HepG2 (cell line): ENCODE measurements around the gene DAD1. TPM values are rescaled to one million over a fixed set of nuclear protein-coding genes. Genes with fewer than 3 reads are reported as not detected.

Experiments
- ADNP ChIP-seq: sonication (generic); formaldehyde crosslinking; IDR thresholded peaks from 2 replicates; pipeline ENCODE4 v1.4.0; 2020; ENCODE audit warnings: missing genetic modification reagents
- ARNT ChIP-seq: fragments of 450-650 bp; IDR thresholded peaks from 2 replicates; pipeline ENCODE4 v1.6.1; 2017
- TCF7 ChIP-seq: sonication (generic); IDR thresholded peaks from 2 replicates; pipeline ENCODE4 v1.6.1; 2016; ENCODE audit warnings: antibody characterized with exemption, low read depth
- TMF1 ChIP-seq: sonication (generic); formaldehyde crosslinking; IDR thresholded peaks from 2 replicates; pipeline ENCODE4 v1.8.1; 2022; ENCODE audit warnings: low read depth, missing genetic modification reagents
- ZNF841 ChIP-seq: sonication (generic); formaldehyde crosslinking; IDR thresholded peaks from 2 replicates; pipeline ENCODE4 v1.8.1; 2023; ENCODE audit warnings: missing genetic modification reagents, borderline replicate concordance
- ZNF891 ChIP-seq: sonication (generic); formaldehyde crosslinking; IDR thresholded peaks from 2 replicates; pipeline ENCODE4 v1.5.0; 2020; ENCODE audit warnings: mild to moderate bottlenecking, missing genetic modification reagents
- polyA plus RNA-seq, 8 experiments: library from polyadenylated mRNA; depleted of rRNA in 3 of 8; stranded (reverse) in 7 of 8; unstranded in 1 of 8; fragments of >200 nt; fragmentation: Illumina TruSeq in 4 of 8; extraction: Trizol in 4 of 8; gene quantifications; 2 replicates each; pipeline versions ENCODE4 v1.2.1 to v1.2.3, GENCODE V29; 2011 to 2016; ENCODE audit warnings: low read depth in 4 of 8, missing spikeins in 1 of 8, mixed read lengths in 1 of 8; ENCODE audit not compliant: insufficient read depth in 1 of 8
- total RNA-seq, 5 experiments: library from RNA; depleted of rRNA; stranded (reverse); fragments of >200 nt; fragmentation: Illumina TruSeq; extraction: Trizol; gene quantifications; 2 replicates each; pipeline ENCODE4 v1.2.3, GENCODE V29; 2016; ENCODE audit warnings: low read depth in 1 of 5
- TF ChIP-seq, protein P1 (sequence below): sonication (generic); formaldehyde crosslinking; IDR thresholded peaks from 2 replicates; pipeline ENCODE4 v1.4.0; 2020; ENCODE audit warnings: missing genetic modification reagents
- TF ChIP-seq, protein P2 (sequence below): sonication (generic); formaldehyde crosslinking; IDR thresholded peaks from one replicate; pipeline ENCODE4 v1.5.1; 2020; ENCODE audit warnings: mild to moderate bottlenecking, missing genetic modification reagents; ENCODE audit errors: not compliant biosample characterization
- TF ChIP-seq, protein P3 (sequence below): sonication (generic); IDR thresholded peaks from 2 replicates; pipeline ENCODE4 v1.6.1; 2016; ENCODE audit warnings: low read depth, borderline replicate concordance
- TF ChIP-seq, protein P4 (sequence below): sonication (generic); formaldehyde crosslinking; conservative IDR thresholded peaks from 2 replicates; pipeline ENCODE4 v1.8.1; 2023; ENCODE audit warnings: missing genetic modification reagents

DAD1 gene
- total and polyA plus RNA-seq, 2 of the 13 experiments (the other 11 are each of a cell fraction or from before 2014, with no cell fraction given) = 558 to 626 TPM

DNA sequence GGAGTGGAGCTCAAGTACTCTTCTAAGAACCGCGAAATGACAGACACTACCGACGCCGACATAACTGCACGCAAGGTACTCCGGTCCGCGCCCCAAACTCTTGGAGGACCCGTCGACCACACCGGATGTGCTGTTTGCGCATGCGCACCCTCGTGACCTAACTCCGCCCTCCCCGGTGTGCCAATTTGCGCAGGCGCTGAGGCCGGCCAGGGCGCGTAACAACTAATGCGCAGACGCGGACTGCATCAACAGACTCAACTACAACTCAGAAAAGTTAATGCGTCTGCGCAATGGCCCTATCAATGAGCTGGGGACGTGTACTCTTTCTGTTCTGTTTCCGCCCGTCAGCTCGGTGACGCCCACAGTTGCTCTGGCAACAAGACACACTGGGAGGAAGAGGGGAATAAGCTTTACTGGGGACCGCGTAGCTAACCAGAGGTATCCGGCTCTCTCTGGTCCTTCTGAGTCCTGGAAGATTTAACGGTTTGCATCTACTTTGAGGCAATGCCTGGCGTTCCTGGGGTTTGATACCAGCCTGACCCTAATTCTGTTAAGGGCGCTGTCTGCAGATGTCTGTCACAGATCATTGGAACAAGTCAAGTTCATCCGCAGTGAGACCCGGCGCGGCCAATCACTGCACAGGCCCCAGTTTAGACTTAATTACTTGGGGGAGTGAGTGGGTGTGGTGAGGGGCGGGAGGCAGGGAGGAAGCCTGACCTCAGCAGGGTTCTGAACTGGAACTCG lies at the start of gene DAD1 (continued):
- TF ChIP-seq, protein P1, sequence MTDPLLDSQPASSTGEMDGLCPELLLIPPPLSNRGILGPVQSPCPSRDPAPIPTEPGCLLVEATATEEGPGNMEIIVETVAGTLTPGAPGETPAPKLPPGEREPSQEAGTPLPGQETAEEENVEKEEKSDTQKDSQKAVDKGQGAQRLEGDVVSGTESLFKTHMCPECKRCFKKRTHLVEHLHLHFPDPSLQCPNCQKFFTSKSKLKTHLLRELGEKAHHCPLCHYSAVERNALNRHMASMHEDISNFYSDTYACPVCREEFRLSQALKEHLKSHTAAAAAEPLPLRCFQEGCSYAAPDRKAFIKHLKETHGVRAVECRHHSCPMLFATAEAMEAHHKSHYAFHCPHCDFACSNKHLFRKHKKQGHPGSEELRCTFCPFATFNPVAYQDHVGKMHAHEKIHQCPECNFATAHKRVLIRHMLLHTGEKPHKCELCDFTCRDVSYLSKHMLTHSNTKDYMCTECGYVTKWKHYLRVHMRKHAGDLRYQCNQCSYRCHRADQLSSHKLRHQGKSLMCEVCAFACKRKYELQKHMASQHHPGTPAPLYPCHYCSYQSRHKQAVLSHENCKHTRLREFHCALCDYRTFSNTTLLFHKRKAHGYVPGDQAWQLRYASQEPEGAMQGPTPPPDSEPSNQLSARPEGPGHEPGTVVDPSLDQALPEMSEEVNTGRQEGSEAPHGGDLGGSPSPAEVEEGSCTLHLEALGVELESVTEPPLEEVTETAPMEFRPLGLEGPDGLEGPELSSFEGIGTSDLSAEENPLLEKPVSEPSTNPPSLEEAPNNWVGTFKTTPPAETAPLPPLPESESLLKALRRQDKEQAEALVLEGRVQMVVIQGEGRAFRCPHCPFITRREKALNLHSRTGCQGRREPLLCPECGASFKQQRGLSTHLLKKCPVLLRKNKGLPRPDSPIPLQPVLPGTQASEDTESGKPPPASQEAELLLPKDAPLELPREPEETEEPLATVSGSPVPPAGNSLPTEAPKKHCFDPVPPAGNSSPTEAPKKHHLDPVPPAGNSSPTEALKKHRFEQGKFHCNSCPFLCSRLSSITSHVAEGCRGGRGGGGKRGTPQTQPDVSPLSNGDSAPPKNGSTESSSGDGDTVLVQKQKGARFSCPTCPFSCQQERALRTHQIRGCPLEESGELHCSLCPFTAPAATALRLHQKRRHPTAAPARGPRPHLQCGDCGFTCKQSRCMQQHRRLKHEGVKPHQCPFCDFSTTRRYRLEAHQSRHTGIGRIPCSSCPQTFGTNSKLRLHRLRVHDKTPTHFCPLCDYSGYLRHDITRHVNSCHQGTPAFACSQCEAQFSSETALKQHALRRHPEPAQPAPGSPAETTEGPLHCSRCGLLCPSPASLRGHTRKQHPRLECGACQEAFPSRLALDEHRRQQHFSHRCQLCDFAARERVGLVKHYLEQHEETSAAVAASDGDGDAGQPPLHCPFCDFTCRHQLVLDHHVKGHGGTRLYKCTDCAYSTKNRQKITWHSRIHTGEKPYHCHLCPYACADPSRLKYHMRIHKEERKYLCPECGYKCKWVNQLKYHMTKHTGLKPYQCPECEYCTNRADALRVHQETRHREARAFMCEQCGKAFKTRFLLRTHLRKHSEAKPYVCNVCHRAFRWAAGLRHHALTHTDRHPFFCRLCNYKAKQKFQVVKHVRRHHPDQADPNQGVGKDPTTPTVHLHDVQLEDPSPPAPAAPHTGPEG (CRISPR knock-in tag) = peak; percentile 72; the same call in 1 of the 2 replicates
- TF ChIP-seq TMF1 (CRISPR knock-in tag) (no peak; the same call in 1 of the 2 replicates), TCF7 (no peak; the same call in 1 of the 2 replicates), ZNF891 (peak; percentile 78; the same call in 1 of the 2 replicates), ARNT (no peak), ZNF841 (no peak), ADNP (CRISPR knock-in tag) (no peak)
- TF ChIP-seq, protein P2, sequence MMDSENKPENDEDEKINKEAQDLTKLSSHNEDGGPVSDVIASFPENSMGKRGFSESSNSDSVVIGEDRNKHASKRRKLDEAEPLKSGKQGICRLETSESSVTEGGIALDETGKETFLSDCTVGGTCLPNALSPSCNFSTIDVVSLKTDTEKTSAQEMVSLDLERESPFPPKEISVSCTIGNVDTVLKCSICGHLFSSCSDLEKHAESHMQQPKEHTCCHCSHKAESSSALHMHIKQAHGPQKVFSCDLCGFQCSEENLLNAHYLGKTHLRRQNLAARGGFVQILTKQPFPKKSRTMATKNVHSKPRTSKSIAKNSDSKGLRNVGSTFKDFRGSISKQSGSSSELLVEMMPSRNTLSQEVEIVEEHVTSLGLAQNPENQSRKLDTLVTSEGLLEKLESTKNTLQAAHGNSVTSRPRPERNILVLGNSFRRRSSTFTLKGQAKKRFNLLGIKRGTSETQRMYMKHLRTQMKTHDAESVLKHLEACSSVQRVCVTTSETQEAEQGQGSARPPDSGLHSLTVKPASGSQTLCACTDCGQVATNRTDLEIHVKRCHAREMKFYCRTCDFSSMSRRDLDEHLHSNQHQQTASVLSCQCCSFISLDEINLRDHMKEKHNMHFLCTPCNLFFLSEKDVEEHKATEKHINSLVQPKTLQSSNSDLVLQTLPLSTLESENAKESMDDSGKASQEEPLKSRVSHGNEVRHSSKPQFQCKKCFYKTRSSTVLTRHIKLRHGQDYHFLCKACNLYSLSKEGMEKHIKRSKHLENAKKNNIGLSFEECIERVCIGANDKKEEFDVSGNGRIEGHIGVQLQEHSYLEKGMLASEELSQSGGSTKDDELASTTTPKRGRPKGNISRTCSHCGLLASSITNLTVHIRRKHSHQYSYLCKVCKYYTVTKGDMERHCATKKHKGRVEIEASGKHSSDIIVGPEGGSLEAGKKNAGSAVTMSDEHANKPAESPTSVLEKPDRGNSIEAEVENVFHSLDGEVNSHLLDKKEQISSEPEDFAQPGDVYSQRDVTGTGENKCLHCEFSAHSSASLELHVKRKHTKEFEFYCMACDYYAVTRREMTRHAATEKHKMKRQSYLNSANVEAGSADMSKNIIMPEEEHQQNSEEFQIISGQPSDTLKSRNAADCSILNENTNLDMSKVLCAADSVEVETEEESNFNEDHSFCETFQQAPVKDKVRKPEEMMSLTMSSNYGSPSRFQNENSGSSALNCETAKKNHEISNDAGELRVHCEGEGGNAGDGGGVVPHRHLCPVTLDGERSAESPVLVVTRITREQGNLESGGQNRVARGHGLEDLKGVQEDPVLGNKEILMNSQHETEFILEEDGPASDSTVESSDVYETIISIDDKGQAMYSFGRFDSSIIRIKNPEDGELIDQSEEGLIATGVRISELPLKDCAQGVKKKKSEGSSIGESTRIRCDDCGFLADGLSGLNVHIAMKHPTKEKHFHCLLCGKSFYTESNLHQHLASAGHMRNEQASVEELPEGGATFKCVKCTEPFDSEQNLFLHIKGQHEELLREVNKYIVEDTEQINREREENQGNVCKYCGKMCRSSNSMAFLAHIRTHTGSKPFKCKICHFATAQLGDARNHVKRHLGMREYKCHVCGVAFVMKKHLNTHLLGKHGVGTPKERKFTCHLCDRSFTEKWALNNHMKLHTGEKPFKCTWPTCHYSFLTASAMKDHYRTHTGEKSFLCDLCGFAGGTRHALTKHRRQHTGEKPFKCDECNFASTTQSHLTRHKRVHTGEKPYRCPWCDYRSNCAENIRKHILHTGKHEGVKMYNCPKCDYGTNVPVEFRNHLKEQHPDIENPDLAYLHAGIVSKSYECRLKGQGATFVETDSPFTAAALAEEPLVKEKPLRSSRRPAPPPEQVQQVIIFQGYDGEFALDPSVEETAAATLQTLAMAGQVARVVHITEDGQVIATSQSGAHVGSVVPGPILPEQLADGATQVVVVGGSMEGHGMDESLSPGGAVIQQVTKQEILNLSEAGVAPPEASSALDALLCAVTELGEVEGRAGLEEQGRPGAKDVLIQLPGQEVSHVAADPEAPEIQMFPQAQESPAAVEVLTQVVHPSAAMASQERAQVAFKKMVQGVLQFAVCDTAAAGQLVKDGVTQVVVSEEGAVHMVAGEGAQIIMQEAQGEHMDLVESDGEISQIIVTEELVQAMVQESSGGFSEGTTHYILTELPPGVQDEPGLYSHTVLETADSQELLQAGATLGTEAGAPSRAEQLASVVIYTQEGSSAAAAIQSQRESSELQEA (CRISPR knock-in tag) = peak; percentile 93
- TF ChIP-seq, protein P3, sequence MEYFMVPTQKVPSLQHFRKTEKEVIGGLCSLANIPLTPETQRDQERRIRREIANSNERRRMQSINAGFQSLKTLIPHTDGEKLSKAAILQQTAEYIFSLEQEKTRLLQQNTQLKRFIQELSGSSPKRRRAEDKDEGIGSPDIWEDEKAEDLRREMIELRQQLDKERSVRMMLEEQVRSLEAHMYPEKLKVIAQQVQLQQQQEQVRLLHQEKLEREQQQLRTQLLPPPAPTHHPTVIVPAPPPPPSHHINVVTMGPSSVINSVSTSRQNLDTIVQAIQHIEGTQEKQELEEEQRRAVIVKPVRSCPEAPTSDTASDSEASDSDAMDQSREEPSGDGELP = peak; percentile 63; the same call in 1 of the 2 replicates
- TF ChIP-seq, protein P4, sequence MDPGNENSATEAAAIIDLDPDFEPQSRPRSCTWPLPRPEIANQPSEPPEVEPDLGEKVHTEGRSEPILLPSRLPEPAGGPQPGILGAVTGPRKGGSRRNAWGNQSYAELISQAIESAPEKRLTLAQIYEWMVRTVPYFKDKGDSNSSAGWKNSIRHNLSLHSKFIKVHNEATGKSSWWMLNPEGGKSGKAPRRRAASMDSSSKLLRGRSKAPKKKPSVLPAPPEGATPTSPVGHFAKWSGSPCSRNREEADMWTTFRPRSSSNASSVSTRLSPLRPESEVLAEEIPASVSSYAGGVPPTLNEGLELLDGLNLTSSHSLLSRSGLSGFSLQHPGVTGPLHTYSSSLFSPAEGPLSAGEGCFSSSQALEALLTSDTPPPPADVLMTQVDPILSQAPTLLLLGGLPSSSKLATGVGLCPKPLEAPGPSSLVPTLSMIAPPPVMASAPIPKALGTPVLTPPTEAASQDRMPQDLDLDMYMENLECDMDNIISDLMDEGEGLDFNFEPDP = no peak
